ENCODE results near the gene UBE2K. TPM values are rescaled to one million over a fixed set of nuclear protein-coding genes. Genes with fewer than 3 reads are reported as not detected.

UBE2K gene
- total and polyA plus RNA-seq, 2 donors (not counting 1 experiment from before 2014, with no cell fraction given) = 19.3 to 51.0 TPM

GRCh38 chr4:39714166-39714565, 16.2 kb downstream of the UBE2K start:
- peaks cover 0 to 4% (median 0%) of the 10 kb centered on the region in 3 donors for H3K9me3 ChIP-seq (ENCODE audit: control extremely low read depth in 1 of 3, control insufficient read depth in 2 of 3, insufficient read depth in 1 of 3, low read length in 2 of 3)
- ChIA-PET POLR2A (interaction anchor here (0.6 to 0.8 kb wide), 2 partner anchors 70 to 576 kb away, joined by 3 read pairs; no protein-coding TSS in a partner anchor), CTCF (interaction anchor here (0.7 to 0.9 kb wide), 2 partner anchors 13 to 18 kb away, joined by 3 read pairs; no protein-coding TSS in a partner anchor)
- 100% methylated on average over 1 of the region's 3 CpGs for WGBS (ENCODE audit: insufficient coverage)
- H3K27me3 Mint-ChIP-seq = no peaks in the 10 kb centered on the region
- H3K9ac ChIP-seq (ENCODE audit: low read length) = peak overlapping the region; percentile 4
- no peak overlapping the region for H3K4me3 ChIP-seq (ENCODE audit: control extremely low read depth in 1 of 5, extremely low read depth in 1 of 5, insufficient read depth in 1 of 5, low read depth in 2 of 5, low read length in 4 of 5)
- peaks cover 0 to 10% of the 10 kb centered on the region in 2 experiments for H3K36me3 ChIP-seq (replicated peaks in 1 of 2; ENCODE audit: control extremely low read depth in 1 of 2, control insufficient read depth in 1 of 2, extremely low read depth in 1 of 2, insufficient read depth in 2 of 2, low read length in 1 of 2)
- H3K9me3 Mint-ChIP-seq (ENCODE audit: insufficient read depth) = no peaks in the 10 kb centered on the region
- H4K20me1 ChIP-seq (ENCODE audit: control insufficient read depth, insufficient read depth, low read length, poor library complexity, severe bottlenecking) = peaks cover 47% of the 10 kb centered on the region
- H3K4me3 Mint-ChIP-seq = peak overlapping the region; percentile 66
- H3K4me1 ChIP-seq (ENCODE audit: control insufficient read depth in 2 of 2, insufficient read depth in 2 of 2, low read length in 2 of 2) = peaks cover 13 to 29% of the 10 kb centered on the region in 2 donors
- peaks cover 49% of the 10 kb centered on the region for H3K4me1 Mint-ChIP-seq
- H2AFZ ChIP-seq (ENCODE audit: insufficient read depth, low read depth, low read length, poor library complexity, severe bottlenecking) = no peak overlapping the region
- peaks cover 88% of the 10 kb centered on the region for H3K79me2 ChIP-seq (ENCODE audit: control insufficient read depth, insufficient read depth, low read length)
- no peak for DNase-seq
- H3K27me3 ChIP-seq (replicated peaks in 1 of 4; ENCODE audit: control extremely low read depth in 1 of 4, control insufficient read depth in 3 of 4, insufficient read depth in 4 of 4, low read length in 3 of 4) = no peaks in the 10 kb centered on the region
- no peak for ATAC-seq (ENCODE audit: low read depth)
- TF ChIP-seq CTCF (IDR thresholded peaks at IDR 0.05) (no peak), EZH2 (IDR thresholded peaks at IDR 0.05; ENCODE audit: borderline replicate concordance, insufficient read depth, low read depth, low read length, poor library complexity, severe bottlenecking) (no peak)
- peak overlapping the region; percentile 26 for H3K4me2 ChIP-seq (replicated peaks; ENCODE audit: low read depth, low read length, poor library complexity, severe bottlenecking)
- no peak overlapping the region for H3K27ac ChIP-seq (ENCODE audit: low read length in 2 of 2)
- peak overlapping the region; percentile 71 for H3K27ac Mint-ChIP-seq
- intact Hi-C loops (cut with micrococcal nuclease) = no loop called here

GRCh38 chr4:39715788-39716187, 17.9 kb downstream of the UBE2K start:
- Histone ChIP-seq H3K79me2 (ENCODE audit: control insufficient read depth, insufficient read depth, low read length) (peaks cover 90% of the 10 kb centered on the region), H3K27me3 (replicated peaks in 1 of 4; ENCODE audit: control extremely low read depth in 1 of 4, control insufficient read depth in 3 of 4, insufficient read depth in 4 of 4, low read length in 3 of 4) (no peaks in the 10 kb centered on the region), H3K4me3 (ENCODE audit: control extremely low read depth in 1 of 5, extremely low read depth in 1 of 5, insufficient read depth in 1 of 5, low read depth in 2 of 5, low read length in 4 of 5) (no peak overlapping the region), H3K9ac (ENCODE audit: low read length) (no peak overlapping the region), H3K4me2 (replicated peaks; ENCODE audit: low read depth, low read length, poor library complexity, severe bottlenecking) (no peak overlapping the region), H3K9me3 (ENCODE audit: control extremely low read depth in 1 of 3, control insufficient read depth in 2 of 3, insufficient read depth in 1 of 3, low read length in 2 of 3) (peaks cover 0 to 4% (median 0%) of the 10 kb centered on the region in 3 donors), H3K36me3 (replicated peaks in 1 of 2; ENCODE audit: control extremely low read depth in 1 of 2, control insufficient read depth in 1 of 2, extremely low read depth in 1 of 2, insufficient read depth in 2 of 2, low read length in 1 of 2) (peaks cover 3 to 10% of the 10 kb centered on the region in 2 experiments), H4K20me1 (ENCODE audit: control insufficient read depth, insufficient read depth, low read length, poor library complexity, severe bottlenecking) (peaks cover 46% of the 10 kb centered on the region), H3K4me1 (ENCODE audit: control insufficient read depth in 2 of 2, insufficient read depth in 2 of 2, low read length in 2 of 2) (peaks cover 20 to 31% of the 10 kb centered on the region in 2 donors), H2AFZ (ENCODE audit: insufficient read depth, low read depth, low read length, poor library complexity, severe bottlenecking) (no peak overlapping the region), H3K27ac (ENCODE audit: low read length in 2 of 2) (peak overlapping the region in 1 of 2 donors; percentile 6)
- no peak for DNase-seq
- Mint-ChIP-seq H3K4me1 (peaks cover 52% of the 10 kb centered on the region), H3K27ac (no peak overlapping the region), H3K9me3 (ENCODE audit: insufficient read depth) (no peaks in the 10 kb centered on the region), H3K27me3 (no peaks in the 10 kb centered on the region), H3K4me3 (no peak overlapping the region)
- ATAC-seq (ENCODE audit: low read depth) = no peak
- TF ChIP-seq CTCF (IDR thresholded peaks at IDR 0.05) (no peak), EZH2 (IDR thresholded peaks at IDR 0.05; ENCODE audit: borderline replicate concordance, insufficient read depth, low read depth, low read length, poor library complexity, severe bottlenecking) (no peak)
- ChIA-PET POLR2A (no interaction called here), CTCF (no interaction called here)
- intact Hi-C loops (cut with micrococcal nuclease) = no loop called here
- WGBS (ENCODE audit: insufficient coverage) = 67% methylated on average over 1 of the region's 3 CpGs
